T47D (cell line): ENCODE data around the gene NKX2-3.

Experiments used
- DNase-seq, 2 experiments: peaks; one replicate each; pipeline versions ENCODE4 v3.0.0 to v3.0.0-alpha.2; 2011 to 2012; ENCODE audit warnings: low read depth in 1 of 2, low spot score in 1 of 2
- JUND ChIP-seq: IDR thresholded peaks from 2 replicates; pipeline ENCODE4 v1.6.1; 2012; ENCODE audit warnings: low read depth
- in situ Hi-C: cut with HindIII; loops from 2 replicates; pipeline ENCODE4 v1.10.0; 2016; ENCODE audit warnings: low sequenced_read_pairs, low pct_unique_long_range_greater_than_20kb

Gene NKX2-3

GRCh38 chr10:99583687-99584086 lies 50.9 kb downstream of the NKX2-3 start:
- in situ Hi-C loops = no loop called here
- no peak for DNase-seq
- TF ChIP-seq JUND = no peak
